K562 (cell line): Measurements from ENCODE around the gene PRKG1. TPM values are rescaled to one million over a fixed set of nuclear protein-coding genes. Genes with fewer than 3 reads are reported as not detected.

Experiments used
- ATAC-seq: fragments of 200-7000 bp; cut with Tn5 transposase; 3 replicates; pipeline ENCODE4 v1.9.1; 2020; ENCODE audit warnings: moderate library complexity
- BruUV-seq: library from RNA; stranded (reverse); fragments of 400-500 nt; replicated peaks from 2 replicates; lab custom pipeline; 2021; lab: Mats Ljungman, UMichigan
- CTCF ChIA-PET: fragments of 300-600 bp; formaldehyde crosslinking; extraction: SDS; loops from one replicate; lab custom pipeline; 2021; ENCODE audit warnings: low intra/inter-chr PET ratio; lab: Yijun Ruan, JAX
- POLR2A ChIA-PET: fragments of 300-600, 350-650 bp; sonication (Branson Sonifier 250); formaldehyde crosslinking; extraction: SDS; loops from one replicate; lab custom pipeline; 2021; ENCODE audit warnings: antibody characterized with exemption, inconsistent platforms; lab: Yijun Ruan, JAX
- DNase-seq, 4 experiments: peaks; one replicate each; pipeline versions ENCODE4 v3.0.0 to v3.0.0-alpha.2; 2011 to 2018; ENCODE audit warnings: low spot score in 3 of 4, mixed read lengths in 3 of 4; ENCODE audit errors: extremely low read depth in 1 of 4
- FAIRE-seq: peaks from 2 replicates; lab custom pipeline; 2011; peaks lifted over from hg19 to GRCh38; lab: Jason Lieb, UNC
- H2AFZ ChIP-seq: 2 replicates; pipeline ENCODE4 v1.6.0; 2011; ENCODE audit warnings: low read depth, low read length, control low read depth, inconsistent platforms
- H3K27ac ChIP-seq: fragments of 200-600 bp; 3 replicates; pipeline ENCODE4 v1.8.0; 2011; ENCODE audit warnings: low read depth, mild to moderate bottlenecking, control low read depth, inconsistent platforms, low read length, moderate library complexity, mixed read lengths; ENCODE audit errors: extremely low read depth
- H3K27me3 ChIP-seq, 2 experiments: fragments of 300-600 bp in 1 of 2; 2 replicates in 1 of 2; 3 replicates in 1 of 2; pipeline versions ENCODE4 v1.6.0 to v1.8.0; 2011; ENCODE audit warnings: inconsistent platforms in 2 of 2, low read length in 2 of 2, mild to moderate bottlenecking in 1 of 2, mixed read lengths in 1 of 2, moderate library complexity in 1 of 2; ENCODE audit not compliant: control insufficient read depth in 2 of 2, insufficient read depth in 2 of 2
- H3K36me3 ChIP-seq: fragments of 300-600 bp; 3 replicates; pipeline ENCODE4 v1.8.0; 2011; ENCODE audit warnings: mild to moderate bottlenecking, low read length, inconsistent platforms; ENCODE audit not compliant: control insufficient read depth, insufficient read depth
- H3K4me1 ChIP-seq, 2 experiments: fragments of 200-600 bp in 1 of 2; replicated peaks in 1 of 2; 2 replicates in 1 of 2; 3 replicates in 1 of 2; pipeline versions ENCODE4 v1.5.1 to v1.8.0; 2011; ENCODE audit warnings: inconsistent platforms in 2 of 2, low read length in 2 of 2, mild to moderate bottlenecking in 1 of 2, mixed read lengths in 1 of 2, moderate library complexity in 1 of 2; ENCODE audit not compliant: control insufficient read depth in 2 of 2, insufficient read depth in 2 of 2
- H3K4me2 ChIP-seq: 2 replicates; pipeline ENCODE4 v1.6.1; 2011; ENCODE audit warnings: low read length, control low read depth, inconsistent platforms, mixed read lengths; ENCODE audit not compliant: insufficient read depth
- H3K4me3 ChIP-seq: fragments of 200-600 bp; sonication (generic), shearing (Covaris generic); 2 replicates; pipeline ENCODE4 v1.5.1; 2016; ENCODE audit warnings: control low read depth, inconsistent platforms
- H3K79me2 ChIP-seq: fragments of 200-600 bp; 3 replicates; pipeline ENCODE4 v1.8.0; 2011; ENCODE audit warnings: low read length, inconsistent platforms; ENCODE audit not compliant: control insufficient read depth, insufficient read depth
- H3K9ac ChIP-seq, 2 experiments: 2 replicates each; pipeline versions ENCODE4 v1.6.0 to v1.6.1; 2011; ENCODE audit warnings: low read depth in 2 of 2, low read length in 2 of 2, control low read depth in 1 of 2, inconsistent platforms in 1 of 2, mild to moderate bottlenecking in 1 of 2, mixed read lengths in 1 of 2; ENCODE audit not compliant: insufficient read depth in 1 of 2
- H3K9me1 ChIP-seq: one replicate; pipeline ENCODE4 v1.6.0; 2011; ENCODE audit warnings: inconsistent platforms, mild to moderate bottlenecking, low read length, moderate library complexity; ENCODE audit not compliant: control insufficient read depth, insufficient read depth
- H3K9me3 ChIP-seq: replicated peaks from 2 replicates; pipeline ENCODE4 v1.5.1; 2011; ENCODE audit warnings: low read depth, low read length, inconsistent platforms; ENCODE audit not compliant: control insufficient read depth, insufficient read depth
- H4K20me1 ChIP-seq: replicated peaks from 2 replicates; pipeline ENCODE4 v1.6.1; 2011; ENCODE audit warnings: low read length, inconsistent platforms, mixed read lengths; ENCODE audit not compliant: control insufficient read depth, insufficient read depth
- BHLHE40 ChIP-seq: IDR thresholded peaks from 2 replicates; pipeline ENCODE4 v1.6.1; 2011; ENCODE audit warnings: low read length, improper control_type of control experiment
- C11orf30 ChIP-seq: fragments of 450-650 bp; IDR thresholded peaks from 2 replicates; pipeline ENCODE4 v1.6.1; 2016; ENCODE audit warnings: low read depth, mild to moderate bottlenecking
- ESRRB ChIP-seq: fragments of 250-450 bp; sonication (Bioruptor Pico); IDR thresholded peaks from 2 replicates; pipeline ENCODE4 v1.5.0; 2020; ENCODE audit warnings: mild to moderate bottlenecking, moderate library complexity, borderline replicate concordance
- KDM5B ChIP-seq: fragments of 200-600 bp; sonication (generic); IDR thresholded peaks from 2 replicates; pipeline ENCODE4 v1.6.1; 2012; ENCODE audit warnings: low read depth, mild to moderate bottlenecking, moderate library complexity, low read length, control low read depth, inconsistent platforms; ENCODE audit not compliant: insufficient replicate concordance
- MAFF ChIP-seq: IDR thresholded peaks from 2 replicates; pipeline ENCODE4 v1.6.1; 2012; ENCODE audit warnings: low read length, improper control_type of control experiment
- MAFG ChIP-seq: fragments of 450-650 bp; conservative IDR thresholded peaks from 2 replicates; pipeline ENCODE4 v1.6.1; 2016; ENCODE audit warnings: missing genetic modification characterization, missing compliant biosample characterization
- MAFK ChIP-seq: IDR thresholded peaks from 2 replicates; pipeline ENCODE4 v1.6.1; 2011; ENCODE audit warnings: low read length, improper control_type of control experiment
- MXI1 ChIP-seq: IDR thresholded peaks from 2 replicates; pipeline ENCODE4 v1.6.1; 2011; ENCODE audit warnings: low read depth, mild to moderate bottlenecking, improper control_type of control experiment, low read length
- SLC30A9 ChIP-seq: fragments of 250-450 bp; sonication (Bioruptor Pico); IDR thresholded peaks from 2 replicates; pipeline ENCODE4 v1.8.0; 2022; ENCODE audit warnings: mild to moderate bottlenecking, moderate library complexity
- SNAPC5 ChIP-seq: fragments of 250-450 bp; sonication (Bioruptor Pico); IDR thresholded peaks from 2 replicates; pipeline ENCODE4 v1.8.0; 2021; ENCODE audit warnings: moderate library complexity, mild to moderate bottlenecking, inconsistent platforms
- SNIP1 ChIP-seq: fragments of 450-650 bp; IDR thresholded peaks from 2 replicates; pipeline ENCODE4 v1.7.1; 2017; ENCODE audit warnings: low read depth, mild to moderate bottlenecking
- SPI1 ChIP-seq: IDR thresholded peaks from 2 replicates; pipeline ENCODE4 v1.6.1; 2011; ENCODE audit warnings: low read depth, low read length, control low read depth, borderline replicate concordance
- USF1 ChIP-seq: sonication (generic); formaldehyde crosslinking; IDR thresholded peaks from 2 replicates; pipeline ENCODE4 v1.9.0; 2022; ENCODE audit warnings: mild to moderate bottlenecking, missing genetic modification reagents
- ZC3H8 ChIP-seq: fragments of 450-650 bp; IDR thresholded peaks from 2 replicates; pipeline ENCODE4 v1.6.1; 2017
- ZFP91 ChIP-seq: sonication (generic); formaldehyde crosslinking; IDR thresholded peaks from 2 replicates; pipeline ENCODE4 v1.8.0; 2022; ENCODE audit warnings: mild to moderate bottlenecking, missing genetic modification reagents
- ZNF316 ChIP-seq: fragments of 450-650 bp; IDR thresholded peaks from 2 replicates; pipeline ENCODE4 v1.6.1; 2016
- ZNF717 ChIP-seq: fragments of 250-450 bp; sonication (Bioruptor Pico); IDR thresholded peaks from 2 replicates; pipeline ENCODE4 v1.5.0; 2021
- ZNF75A ChIP-seq: fragments of 450-650 bp; formaldehyde crosslinking; IDR thresholded peaks from 2 replicates; pipeline ENCODE4 v1.4.0; 2020; ENCODE audit warnings: mild to moderate bottlenecking
- ZNF77 ChIP-seq: fragments of 250-450 bp; sonication (Bioruptor Pico); IDR thresholded peaks from 2 replicates; pipeline ENCODE4 v1.5.0; 2020
- in situ Hi-C: fragments of 300-500 bp; cut with MboI; formaldehyde crosslinking; loops from 4 replicates; pipeline ENCODE4 v1.15.0; 2018; ENCODE audit warnings: inconsistent platforms, mixed read lengths
- intact Hi-C: fragments of 100-400 bp; cut with micrococcal nuclease; formaldehyde crosslinking; loops from 2 replicates; pipeline ENCODE4 v1.14.2; 2022
- polyA plus RNA-seq, 8 experiments: library from polyadenylated mRNA; depleted of rRNA in 4 of 8; stranded (reverse) in 5 of 8; unstranded in 3 of 8; fragments of >200 nt; fragmentation: Nextera tagmentation in 2 of 8; fragmentation: Illumina TruSeq in 1 of 8; extraction: Ambion mirVana in 2 of 8; extraction: Trizol in 1 of 8; gene quantifications; 2 replicates each; pipeline versions ENCODE4 v1.2.1 to v1.2.3, GENCODE V29; 2011 to 2014; ENCODE audit warnings: inconsistent platforms in 1 of 8, missing spikeins in 1 of 8
- total RNA-seq, 7 experiments: library from RNA; depleted of rRNA in 6 of 7; stranded (reverse); fragments of >200 nt in 6 of 7; fragmentation: Illumina TruSeq in 2 of 7; extraction: Trizol in 2 of 7; gene quantifications; 2 replicates each; pipeline versions ENCODE4 v1.2.1 to v1.2.3, GENCODE V29; 2011 to 2021; ENCODE audit warnings: low replicate concordance in 1 of 7

The PRKG1 gene
- total and polyA plus RNA-seq, 9 of the 15 experiments (the other 6 are each of a cell fraction or from before 2014, with no cell fraction given) = 0.22 TPM; not detected in 8

GRCh38 chr10:51792678-51793077 lies 718.4 kb downstream of the PRKG1 start:
- TF ChIP-seq SPI1 = no peak
- no peak for TF ChIP-seq SLC30A9
- TF ChIP-seq SNAPC5 = no peak
- TF ChIP-seq ZC3H8 = no peak
- TF ChIP-seq SNIP1 = no peak
- TF ChIP-seq ESRRB (CRISPR knock-in tag) = no peak
- TF ChIP-seq MXI1 = no peak
- no peak for TF ChIP-seq ZNF77
- TF ChIP-seq MAFG = peak; percentile 64
- no peak for TF ChIP-seq ZNF75A (CRISPR knock-in tag)
- TF ChIP-seq ZNF316 = peak; percentile 74
- TF ChIP-seq C11orf30 = peak; percentile 47; the same call in 1 of the 2 replicates
- no peak for TF ChIP-seq ZNF717 (CRISPR knock-in tag)
- no peak for TF ChIP-seq KDM5B
- TF ChIP-seq BHLHE40 = no peak
- TF ChIP-seq MAFK = peak; percentile 85
- no peak for TF ChIP-seq ZFP91 (CRISPR knock-in tag)
- no peak for TF ChIP-seq USF1 (CRISPR knock-in tag)
- TF ChIP-seq MAFF = peak; percentile 85
- intact Hi-C loops (no loop called here), in situ Hi-C loops (no loop called here)
- DNase-seq = no peak
- ChIA-PET CTCF (no interaction called here), POLR2A (no interaction called here)
- no peak for ATAC-seq
- Histone ChIP-seq H3K4me1 (no peaks in the 10 kb centered on the region), H3K79me2 (no peaks in the 10 kb centered on the region), H3K9me1 (no peaks in the 10 kb centered on the region), H3K9ac (no peak overlapping the region), H3K4me2 (no peak overlapping the region), H2AFZ (no peak overlapping the region), H3K27me3 (no peaks in the 10 kb centered on the region), H3K4me3 (no peak overlapping the region), H3K9me3 (no peaks in the 10 kb centered on the region), H3K27ac (no peak overlapping the region), H3K36me3 (no peaks in the 10 kb centered on the region), H4K20me1 (no peaks in the 10 kb centered on the region)
- BruUV-seq = no TSS peak
- no peak for FAIRE-seq
